CD4-positive, alpha-beta T cell treated with Interleukin-4 for 4 hours (primary cell): Measurements from ENCODE around the gene CENPP.

Source experiments
- DNase-seq: peaks from one replicate; pipeline ENCODE4 v3.0.0-alpha.2; 2020

Gene CENPP

DNA sequence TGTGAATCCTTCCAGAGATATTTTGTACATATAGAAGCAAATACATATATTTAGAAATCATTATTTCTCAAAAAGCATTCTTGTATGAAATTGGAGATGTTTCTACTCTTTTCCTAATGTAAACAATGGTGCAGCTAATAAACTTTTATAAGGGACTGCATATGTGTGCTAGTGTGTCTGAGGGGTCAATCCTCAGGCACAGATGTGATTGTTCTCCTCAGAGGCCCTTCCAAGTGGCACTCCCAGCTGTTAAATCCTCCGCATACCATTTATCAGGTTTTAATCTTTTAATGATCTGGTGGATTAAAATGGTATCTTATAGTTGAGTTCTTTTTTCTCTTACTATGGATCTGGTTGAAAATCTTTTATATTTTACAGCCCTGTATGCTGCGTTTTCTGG is 104.1 kb downstream of the CENPP start:
- DNase-seq, result no peak

DNA sequence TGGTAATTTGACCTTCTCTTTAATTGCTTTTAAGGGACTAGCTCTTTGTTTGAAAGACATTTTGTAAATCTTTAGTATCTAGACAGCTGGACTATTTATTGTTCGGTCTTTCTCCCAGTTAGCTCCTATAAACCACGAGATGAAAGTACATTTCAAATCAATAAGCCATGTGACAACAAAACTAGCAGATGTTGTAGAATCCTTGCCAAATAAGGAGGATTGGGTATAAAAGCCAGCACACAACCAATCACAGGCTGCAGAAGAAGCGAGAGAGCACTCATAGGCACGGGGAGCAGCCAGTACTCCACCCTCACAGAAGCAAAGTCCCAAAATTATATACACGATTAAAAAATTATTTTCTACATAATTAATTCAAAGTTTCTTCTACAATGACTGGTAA is 106.6 kb downstream of the CENPP start:
- no peak for DNase-seq

DNA sequence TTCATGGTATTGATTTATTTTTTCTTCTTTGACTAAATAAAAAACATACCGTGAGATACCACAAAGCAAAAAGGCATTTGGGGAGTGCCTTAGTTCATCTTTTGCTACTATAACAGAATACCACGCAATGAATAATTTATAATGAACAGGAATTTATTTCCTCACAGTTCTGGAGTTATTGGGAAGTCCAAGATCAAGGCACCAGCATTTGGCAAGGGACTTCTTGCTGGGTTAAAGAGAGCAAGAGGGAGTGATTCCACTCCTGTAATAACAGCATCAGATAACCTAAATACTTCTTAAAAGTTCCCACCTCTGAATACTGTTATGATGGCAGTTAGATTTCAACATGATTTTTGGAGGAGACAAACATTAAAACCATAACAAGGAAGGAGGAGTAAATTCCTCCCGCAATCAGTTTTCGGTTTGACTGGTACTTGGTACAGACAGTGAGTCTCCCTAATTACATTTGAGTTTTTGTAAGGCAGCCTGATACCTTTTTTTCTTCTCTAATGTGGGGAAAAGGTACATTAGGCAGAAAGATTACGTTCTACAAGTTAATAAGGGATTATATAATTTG is 107.3 kb downstream of the CENPP start:
- DNase-seq, result no peak

DNA sequence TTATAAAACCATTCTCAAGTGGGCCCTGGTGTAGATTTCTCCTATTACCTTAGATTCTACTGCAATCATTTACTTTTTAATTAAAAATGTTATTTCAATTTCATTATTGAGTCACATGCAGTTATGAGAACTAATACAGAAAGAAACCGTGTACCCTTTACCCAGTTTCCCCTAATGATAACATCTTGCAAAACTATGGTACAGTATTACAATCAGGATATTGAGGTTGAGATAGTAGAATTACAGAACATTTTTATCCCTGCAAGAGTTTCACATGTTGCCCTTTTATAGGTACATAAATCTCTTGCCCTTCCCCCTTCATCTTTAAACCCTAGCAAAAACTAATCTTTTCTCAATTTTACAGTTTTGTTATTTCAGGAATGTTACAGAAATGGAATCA is 109.5 kb downstream of the CENPP start:
- DNase-seq, result no peak

DNA sequence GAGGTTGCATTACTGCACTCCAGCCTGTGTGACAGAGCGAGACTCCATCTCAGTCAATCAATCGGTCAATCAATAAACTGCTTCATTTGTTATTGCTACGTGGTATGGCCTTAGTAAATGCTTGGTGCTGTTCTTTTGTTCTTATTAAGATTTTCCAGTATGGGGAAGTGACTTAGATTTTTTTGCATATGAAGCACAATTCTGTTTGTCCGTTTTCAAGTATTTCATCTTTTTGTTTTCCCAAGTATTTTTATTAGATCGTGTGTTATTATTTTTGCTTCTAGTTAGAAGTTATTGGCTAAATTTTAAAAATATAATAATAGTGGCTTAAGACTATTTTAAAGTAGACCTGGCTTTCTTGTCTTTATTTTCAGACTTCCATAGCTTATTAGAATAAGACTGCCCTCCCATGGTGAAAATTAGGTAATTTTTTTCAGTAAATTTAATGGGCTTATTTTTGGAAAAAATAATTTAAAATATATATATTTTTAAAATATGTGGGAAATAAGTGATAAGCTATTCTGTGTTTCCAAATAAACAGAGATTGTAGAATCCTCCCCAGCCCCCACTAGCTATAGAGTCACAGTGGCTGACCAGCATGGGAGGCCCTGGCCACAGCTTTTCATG is 113.3 kb downstream of the CENPP start:
- peak; percentile 19 for DNase-seq

DNA sequence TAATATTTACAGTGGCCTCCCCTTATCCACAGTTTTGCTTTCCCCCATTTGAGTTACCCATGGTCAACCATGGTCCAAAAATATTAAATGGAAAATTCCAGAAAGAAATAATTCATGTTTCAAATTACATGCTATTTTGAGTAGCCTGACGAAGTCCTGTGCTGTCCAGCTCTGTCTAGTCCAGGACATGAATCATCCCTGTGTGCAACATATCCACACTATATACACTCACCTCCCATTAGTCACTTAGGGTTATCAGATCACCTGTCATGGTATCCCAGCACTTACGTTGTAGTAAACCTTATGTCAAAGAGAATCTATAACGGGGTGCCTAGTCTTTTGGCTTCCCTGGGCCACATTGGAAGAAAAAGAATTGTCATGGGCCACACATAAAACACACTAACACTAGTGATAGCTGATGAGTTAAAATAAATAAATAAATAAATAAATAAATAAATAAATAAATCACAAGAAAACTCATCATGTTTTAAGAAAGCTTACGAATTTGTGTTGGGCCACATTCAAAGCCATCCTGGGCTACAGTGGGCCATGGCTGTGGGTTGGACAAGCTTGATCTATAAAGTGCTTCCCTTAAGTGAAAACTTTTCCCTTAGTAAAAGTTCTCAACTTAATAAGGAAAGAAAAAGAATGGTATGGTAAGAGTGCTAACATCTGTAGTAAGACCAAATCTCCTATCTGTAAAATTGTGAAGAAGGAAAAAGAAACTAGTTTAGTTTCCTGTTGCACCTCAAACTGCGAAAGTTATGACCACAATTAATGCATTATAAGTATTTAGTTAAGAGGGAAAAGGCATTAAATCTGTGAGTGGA is 114.4 kb downstream of the CENPP start:
- no peak for DNase-seq

DNA sequence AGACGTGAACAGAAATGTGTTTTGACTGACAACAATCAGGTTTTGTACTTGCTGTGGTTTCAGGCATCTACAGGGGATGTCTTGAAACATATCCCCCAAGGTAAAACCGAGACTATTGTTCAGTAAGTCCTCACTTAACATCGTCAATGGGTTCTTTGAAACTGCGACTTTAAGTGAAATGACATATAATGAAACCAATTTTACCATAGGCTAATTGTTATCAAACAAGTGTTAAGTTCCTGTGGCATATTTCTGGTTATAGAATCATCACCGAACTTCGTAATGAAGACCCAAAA is 114.9 kb downstream of the CENPP start:
- DNase-seq, result peak; percentile 17

DNA sequence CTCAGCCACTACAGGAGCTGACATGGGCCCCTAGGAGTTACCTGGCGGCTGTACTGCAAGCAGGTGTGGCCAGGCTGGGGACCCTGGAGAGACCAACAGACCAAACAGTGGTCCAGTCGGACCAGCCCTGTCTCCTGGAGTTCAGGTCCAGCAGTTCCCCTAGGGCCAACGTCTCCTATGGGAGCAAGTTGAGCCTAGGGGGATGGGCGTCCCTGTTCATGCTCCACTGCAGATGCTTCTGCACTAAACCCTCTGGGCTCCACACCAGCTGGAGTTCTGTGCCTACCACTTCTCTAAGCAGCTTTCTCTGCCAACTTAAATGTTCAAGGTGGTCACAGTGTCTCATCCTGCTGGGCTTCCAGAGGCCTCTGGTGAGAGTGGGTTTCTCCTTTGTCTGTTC is 119.1 kb downstream of the CENPP start:
- no peak for DNase-seq

DNA sequence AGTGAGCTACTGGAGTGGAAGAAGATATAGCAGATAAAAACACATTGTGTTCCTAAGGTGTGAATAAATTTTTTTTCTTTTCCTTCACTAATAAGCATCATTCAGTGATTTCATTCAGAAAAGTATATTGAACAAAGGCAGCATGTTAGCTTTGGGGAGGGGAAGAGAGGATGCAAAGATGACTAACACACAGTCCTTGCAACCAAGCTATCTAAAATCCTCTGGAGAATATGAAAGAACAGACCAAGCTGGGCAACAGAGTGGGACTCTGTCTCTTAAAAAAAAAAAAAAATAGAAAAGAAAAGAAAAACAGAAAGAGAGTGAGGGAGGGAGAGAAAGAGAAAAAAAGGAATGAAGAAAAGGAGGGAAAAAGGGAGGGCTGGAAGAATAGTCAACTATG is 120.8 kb downstream of the CENPP start:
- DNase-seq, result no peak

DNA sequence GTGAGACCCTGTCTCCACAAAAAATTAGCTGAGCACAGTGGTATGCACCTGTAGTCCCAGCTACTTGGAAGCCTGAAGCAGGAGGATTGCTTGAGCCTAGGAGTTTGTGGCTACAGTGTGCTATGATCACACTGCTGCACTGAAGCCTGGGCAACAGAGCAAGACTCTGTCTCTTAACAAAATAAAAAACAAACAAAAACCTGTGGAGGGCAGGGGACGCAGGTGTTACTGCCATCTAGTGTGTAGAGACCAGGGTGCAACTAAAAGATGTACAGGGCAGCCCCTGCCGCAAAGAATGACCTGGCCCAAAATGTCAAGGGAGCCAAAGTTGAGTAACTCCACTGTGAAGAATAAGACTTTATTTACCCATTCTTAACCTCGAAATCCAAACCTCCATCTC is 129.5 kb downstream of the CENPP start:
- no peak for DNase-seq

DNA sequence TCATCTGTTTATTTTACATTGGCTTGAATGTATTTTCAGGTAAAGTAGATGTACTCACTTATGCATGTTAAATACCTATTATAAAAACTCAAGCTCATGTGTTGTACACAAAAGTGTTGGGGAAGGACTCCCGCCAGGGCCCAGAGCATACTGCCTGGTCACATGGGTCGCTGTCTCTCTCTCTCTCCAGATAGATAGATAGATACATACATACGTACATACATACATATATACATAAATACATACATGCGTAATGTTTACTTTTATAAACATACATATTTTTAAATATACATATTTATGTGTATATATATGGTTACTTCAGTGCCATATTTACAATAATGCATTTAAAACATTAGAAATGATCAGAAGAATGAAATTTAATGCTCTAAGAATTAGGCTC is 131.8 kb downstream of the CENPP start:
- no peak for DNase-seq

DNA sequence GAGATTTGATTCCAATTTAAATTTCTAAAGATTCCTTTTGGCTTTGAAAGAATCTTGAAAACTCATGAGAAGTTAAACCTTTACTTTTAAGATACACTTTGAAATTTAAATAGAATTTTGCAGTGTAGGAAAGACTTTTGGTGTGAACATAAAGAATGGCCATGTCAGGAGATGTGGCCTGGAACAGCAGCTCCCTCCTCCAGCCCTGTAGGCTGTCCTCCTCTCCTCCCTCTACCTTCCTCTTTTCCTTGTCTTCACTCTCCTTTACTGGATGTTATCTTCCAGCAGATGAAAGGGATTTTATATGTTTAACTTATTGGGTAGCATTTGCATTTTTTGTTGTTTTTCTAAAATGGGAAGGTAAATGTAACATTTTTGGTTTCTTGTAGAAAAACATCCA is 137.6 kb downstream of the CENPP start:
- DNase-seq, result no peak

DNA sequence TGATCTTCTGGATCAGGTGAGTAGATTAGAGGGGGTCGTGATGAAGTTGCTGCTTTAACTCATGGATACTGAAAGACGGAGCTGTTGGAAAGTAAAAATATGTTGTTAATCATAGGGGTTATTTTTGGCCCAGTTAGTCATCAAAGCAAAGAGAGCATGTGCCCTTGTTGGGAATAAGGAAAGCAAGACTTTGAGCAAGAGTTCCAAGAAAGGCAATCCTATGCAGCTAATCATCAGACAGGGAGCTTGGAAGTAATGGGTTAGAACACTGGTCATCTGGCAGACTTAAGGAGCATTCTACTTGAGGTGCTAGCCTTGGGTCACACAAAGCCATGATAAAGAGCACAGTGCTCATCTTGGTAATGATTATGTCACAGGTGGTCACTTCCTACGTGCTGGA is 138.2 kb downstream of the CENPP start:
- DNase-seq, result no peak

DNA sequence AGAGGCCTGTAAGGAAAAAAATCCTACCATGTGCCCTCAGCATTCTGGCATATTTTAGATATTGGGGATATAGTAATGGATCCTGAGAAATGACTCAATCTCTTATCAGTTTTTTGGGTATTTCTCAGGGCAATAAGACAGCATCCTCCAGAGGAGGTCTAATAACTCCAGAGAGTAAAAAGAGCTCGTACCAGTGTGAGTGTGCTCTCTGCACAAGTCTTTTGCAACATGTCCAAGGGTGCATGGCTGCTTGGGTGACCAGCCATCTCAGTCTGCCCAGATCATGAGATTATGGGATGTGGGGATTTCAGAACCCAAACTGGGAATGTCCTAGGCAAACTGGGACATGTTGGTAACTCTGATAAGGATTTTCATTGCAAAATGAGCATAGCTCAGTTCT is 141.3 kb downstream of the CENPP start:
- no peak for DNase-seq

DNA sequence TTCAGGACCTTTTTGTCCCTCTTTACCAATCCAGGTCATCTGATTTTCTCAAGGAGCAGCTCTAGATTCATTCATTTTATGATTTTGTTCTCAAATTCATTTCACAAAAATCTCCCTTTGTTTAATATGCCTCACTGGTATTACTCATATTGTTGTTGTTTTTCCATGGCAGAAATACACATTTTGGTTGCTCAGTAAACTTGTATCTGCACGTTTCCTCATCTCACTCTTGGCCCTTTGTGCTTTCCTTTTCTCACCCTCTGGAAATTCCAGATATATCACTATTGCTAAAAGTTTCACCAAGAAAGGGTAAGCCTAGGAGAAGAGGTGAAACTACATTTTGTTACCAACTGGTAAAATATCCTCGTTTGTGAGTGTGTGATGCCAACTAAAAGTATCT is 141.8 kb downstream of the CENPP start:
- DNase-seq, result no peak

DNA sequence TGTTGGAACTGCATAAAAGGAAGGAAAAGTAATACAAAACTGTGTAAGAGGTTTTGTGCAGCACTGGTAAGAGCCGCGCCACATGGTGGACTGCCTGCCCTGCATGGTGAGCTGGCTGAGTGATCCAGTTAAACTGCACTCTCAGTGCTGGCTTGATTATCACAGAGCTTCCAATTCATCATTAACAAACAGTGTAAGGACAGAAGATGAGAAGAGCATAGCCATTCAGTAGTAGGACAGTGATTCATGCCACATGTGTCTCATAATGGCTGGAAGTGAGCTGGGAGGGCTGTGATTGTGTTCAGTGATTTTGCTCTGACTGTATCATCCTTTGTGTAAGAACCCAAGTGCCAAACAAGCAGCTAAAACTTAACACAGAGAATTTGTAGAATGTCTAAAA is 142.5 kb downstream of the CENPP start:
- no peak for DNase-seq

DNA sequence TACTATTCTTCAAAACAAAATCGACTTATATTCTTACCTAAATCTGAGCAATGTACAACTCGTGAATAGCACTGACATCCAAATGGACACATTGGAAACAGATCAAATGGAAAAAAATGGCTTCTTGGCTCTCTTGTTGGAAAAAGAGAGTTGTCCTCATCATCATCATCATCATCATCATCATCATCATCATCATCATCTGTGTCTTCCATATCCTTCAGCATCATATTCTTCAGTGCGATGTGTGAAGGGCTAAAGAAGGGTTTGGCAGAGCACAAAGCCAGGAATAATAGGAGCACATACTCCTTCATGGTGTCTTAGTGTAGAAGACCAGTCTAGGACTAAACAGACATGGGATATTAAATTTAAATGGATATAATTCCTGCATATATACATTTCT is 148.8 kb downstream of the CENPP start:
- no peak for DNase-seq

DNA sequence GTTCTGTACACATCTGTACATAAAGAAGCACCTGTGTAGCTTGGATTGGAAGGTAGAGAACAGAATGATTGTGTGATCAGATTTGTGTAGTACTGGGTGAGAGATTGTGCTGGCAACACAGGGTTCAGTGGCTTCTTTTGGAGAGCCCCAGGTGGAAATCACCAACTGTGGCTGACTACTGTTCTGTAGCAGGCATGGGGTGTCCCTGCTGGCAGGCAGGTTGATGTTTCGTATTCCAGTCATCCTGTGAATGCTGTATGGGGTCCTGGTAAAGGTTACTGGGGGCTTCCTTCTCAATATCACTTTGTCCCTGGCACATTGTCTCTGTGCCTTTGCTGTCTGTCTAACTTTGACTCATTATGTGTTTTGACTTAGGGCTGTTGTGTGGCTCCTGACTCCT is 151.2 kb downstream of the CENPP start:
- DNase-seq, result no peak

DNA sequence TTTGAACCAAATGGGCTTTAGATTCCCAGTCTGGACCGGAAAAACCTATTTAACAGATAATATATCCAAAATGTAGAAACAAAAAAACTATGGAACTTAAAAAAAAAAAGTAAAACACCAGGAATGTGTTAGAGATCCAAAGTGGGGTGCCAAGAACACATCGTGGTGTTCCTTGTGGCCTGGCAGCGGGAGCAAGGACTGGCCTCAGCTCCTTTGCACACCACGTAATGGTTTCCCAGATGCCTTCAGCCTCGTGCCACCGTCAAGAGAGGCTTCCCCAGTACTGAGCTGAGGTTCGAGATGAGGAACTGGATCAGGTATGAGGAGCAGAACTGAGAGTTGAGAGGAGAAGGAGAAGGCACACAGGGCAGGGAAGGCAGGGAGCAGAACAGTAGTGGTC is 153.0 kb downstream of the CENPP start:
- DNase-seq, result no peak

DNA sequence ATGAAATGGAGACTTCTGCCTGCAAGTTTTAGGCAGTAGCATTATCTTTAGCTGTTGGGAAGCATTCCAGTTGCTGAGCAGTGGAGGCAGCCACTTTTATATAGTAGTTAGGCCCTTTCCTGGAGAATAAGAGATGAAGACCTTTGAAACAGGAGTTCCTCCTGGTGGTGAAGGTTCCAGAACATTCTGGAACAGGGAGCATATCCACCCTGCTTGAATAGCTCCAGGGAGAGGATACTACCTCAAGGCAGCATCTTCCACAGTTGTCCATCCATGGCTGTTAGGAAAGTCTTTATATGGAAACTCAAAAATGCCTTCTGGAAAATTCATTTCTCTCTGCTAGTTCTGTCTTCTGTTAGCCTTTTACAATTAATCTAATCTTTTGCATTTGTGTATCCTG is 153.6 kb downstream of the CENPP start:
- no peak for DNase-seq

DNA sequence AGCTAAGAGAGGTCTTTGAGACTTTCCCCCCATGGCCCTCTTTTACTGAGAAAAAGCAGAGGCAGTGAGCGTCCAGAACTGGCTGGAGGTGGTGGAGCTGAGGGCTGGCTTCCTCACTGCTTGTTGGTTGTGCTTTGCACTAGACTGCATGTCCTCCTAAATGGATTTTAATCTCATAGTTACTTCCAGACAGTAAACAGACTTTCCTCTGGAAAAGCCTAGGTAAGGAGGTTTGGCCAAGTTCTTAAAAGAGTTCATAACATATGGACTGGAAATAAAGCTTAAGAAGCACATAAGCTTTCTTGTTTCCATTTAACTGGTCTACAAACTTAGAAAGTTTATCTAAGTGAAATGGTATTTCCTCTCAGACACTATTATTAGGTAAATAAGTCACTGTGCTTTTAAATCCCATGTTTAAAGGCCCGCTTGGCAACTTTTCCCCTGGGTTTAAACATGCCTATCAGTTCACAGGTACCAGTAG is 154.6 kb downstream of the CENPP start:
- no peak for DNase-seq

DNA sequence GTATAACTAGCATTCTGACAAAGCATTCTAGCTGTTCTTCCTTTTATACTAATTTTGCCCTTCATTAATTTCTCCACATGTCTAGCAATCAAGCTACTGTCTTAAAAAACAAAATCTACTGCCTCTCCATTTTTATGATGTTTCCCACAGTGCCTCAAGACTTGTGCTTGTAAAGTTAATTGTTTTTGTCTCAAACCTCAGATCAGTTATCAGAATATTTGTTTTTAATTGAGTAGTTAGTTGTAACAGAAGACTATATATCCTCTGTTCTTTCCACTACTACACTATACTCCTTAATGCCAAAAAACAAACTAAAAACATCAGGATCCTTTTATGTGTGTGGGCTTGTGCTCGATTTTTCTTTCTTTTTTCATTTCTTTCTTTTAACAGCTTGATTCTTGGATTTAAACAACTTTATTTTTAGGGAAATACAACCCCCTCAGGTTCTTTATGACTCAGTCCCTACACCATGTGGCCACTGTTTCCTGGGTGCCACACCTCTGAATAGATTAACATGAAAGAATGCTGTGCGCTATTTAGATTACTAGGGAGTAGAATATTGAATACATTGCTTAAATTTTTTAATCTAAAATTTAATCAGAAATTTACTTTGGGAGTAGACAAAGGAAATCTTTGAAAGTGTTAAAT is 155.4 kb downstream of the CENPP start:
- no peak for DNase-seq

DNA sequence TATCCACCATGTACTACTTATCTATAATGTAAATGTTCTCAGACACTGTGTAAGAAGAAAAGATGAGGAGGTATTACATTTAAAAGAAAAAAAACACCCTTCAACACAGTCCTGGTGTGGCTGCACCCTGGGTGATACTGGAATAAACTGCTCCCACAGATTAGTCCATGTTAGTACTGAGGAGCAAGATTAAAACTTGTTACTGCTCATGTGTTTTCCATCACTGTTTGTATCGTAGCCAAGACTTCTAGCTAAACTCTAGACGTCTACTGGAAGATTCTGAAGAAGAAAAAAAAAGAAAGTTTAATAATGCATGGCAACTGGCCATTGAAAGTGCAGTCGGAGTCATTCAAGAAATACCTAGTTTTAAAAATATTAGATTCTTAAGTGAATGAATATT is 156.6 kb downstream of the CENPP start, which contains the start of gene ASPN:
Gene ASPN (minus strand): TSS at position 178 of the 400 bp plus-strand sequence.
- DNase-seq, result no peak

DNA sequence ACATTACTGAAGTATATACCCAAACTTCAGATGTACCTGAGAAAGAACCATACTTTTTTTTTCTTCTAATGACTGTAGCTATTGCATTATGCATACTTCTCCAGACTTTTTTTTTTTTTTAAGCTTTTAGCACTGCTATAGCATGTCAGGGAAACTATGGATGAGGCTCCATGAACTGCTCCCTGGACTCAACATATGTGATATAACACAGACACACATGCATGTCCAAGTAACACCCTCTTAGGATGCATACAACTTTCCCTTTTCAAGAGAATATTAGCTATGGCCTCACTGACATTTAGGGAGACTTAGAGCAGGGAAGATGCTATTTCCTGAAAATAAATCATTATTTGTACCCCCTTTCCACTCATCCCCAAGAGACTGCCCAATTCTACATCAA is 157.1 kb downstream of the CENPP start:
- no peak for DNase-seq
